Loucy (cell line): ENCODE measurements around the gene MARS2.

Experiments used
- H2AFZ ChIP-seq: fragments of 200-600 bp; sonication (generic); 2 replicates; pipeline ENCODE4 v1.6.0; 2016; ENCODE audit warnings: antibody characterized with exemption, mild to moderate bottlenecking, low read length, moderate library complexity
- H3F3A ChIP-seq: fragments of 200-600 bp; 2 replicates; pipeline ENCODE4 v1.6.0; 2016; ENCODE audit warnings: antibody characterized with exemption, low read depth, mild to moderate bottlenecking
- H3K27me3 ChIP-seq: fragments of 200-600 bp; sonication (generic); 2 replicates; pipeline ENCODE4 v1.6.1; 2014; ENCODE audit warnings: low read length, mild to moderate bottlenecking; ENCODE audit not compliant: insufficient read depth, poor library complexity, severe bottlenecking
- H3K36me3 ChIP-seq: fragments of 200-600 bp; sonication (generic); 2 replicates; pipeline ENCODE4 v1.6.1; 2016; ENCODE audit warnings: low read length; ENCODE audit not compliant: insufficient read depth
- H3K4me1 ChIP-seq: fragments of 200-600 bp; sonication (generic); 2 replicates; pipeline ENCODE4 v1.5.1; 2014; ENCODE audit warnings: low read length, mild to moderate bottlenecking; ENCODE audit not compliant: insufficient read depth, poor library complexity, severe bottlenecking
- H3K4me2 ChIP-seq: fragments of 200-600 bp; sonication (generic); 2 replicates; pipeline ENCODE4 v1.6.0; 2014; ENCODE audit warnings: antibody characterized with exemption, low read length, low read depth, mild to moderate bottlenecking; ENCODE audit not compliant: poor library complexity, severe bottlenecking
- H3K4me3 ChIP-seq: fragments of 200-600 bp; sonication (generic); 2 replicates; pipeline ENCODE4 v1.5.1; 2014; ENCODE audit warnings: low read length, mild to moderate bottlenecking, mixed read lengths; ENCODE audit not compliant: poor library complexity, severe bottlenecking
- H3K79me2 ChIP-seq: fragments of 200-600 bp; sonication (generic); 2 replicates; pipeline ENCODE4 v1.6.1; 2014; ENCODE audit warnings: low read length; ENCODE audit not compliant: insufficient read depth
- H3K9ac ChIP-seq: fragments of 200-600 bp; sonication (generic); 2 replicates; pipeline ENCODE4 v1.6.0; 2014; ENCODE audit warnings: mild to moderate bottlenecking, low read depth, low read length, moderate library complexity; ENCODE audit not compliant: poor library complexity, severe bottlenecking
- H3K9me2 ChIP-seq: fragments of 200-600 bp; sonication (generic); replicated peaks from 2 replicates; pipeline ENCODE4 v1.6.1; 2016; ENCODE audit warnings: low read depth, low read length, mixed read lengths
- H3K9me3 ChIP-seq: fragments of 200-600 bp; sonication (generic); 2 replicates; pipeline ENCODE4 v1.6.1; 2014; ENCODE audit warnings: mild to moderate bottlenecking, antibody characterized with exemption, low read length, low read depth; ENCODE audit not compliant: insufficient read depth
- H4K20me1 ChIP-seq: fragments of 200-600 bp; sonication (generic); 2 replicates; pipeline ENCODE4 v1.6.0; 2014; ENCODE audit warnings: antibody characterized with exemption, low read length, mild to moderate bottlenecking; ENCODE audit not compliant: insufficient read depth, poor library complexity, severe bottlenecking
- EZH2phosphoT487 ChIP-seq: fragments of 200-600 bp; IDR thresholded peaks from 2 replicates; pipeline ENCODE4 v1.6.1; 2018; ENCODE audit warnings: antibody characterized with exemption, mild to moderate bottlenecking, moderate library complexity, borderline replicate concordance
- TF ChIP-seq, protein P1 (sequence below): fragments of 200-600 bp; sonication (generic); conservative IDR thresholded peaks from 2 replicates; pipeline ENCODE4 v1.5.1; 2014; ENCODE audit warnings: mild to moderate bottlenecking, antibody characterized with exemption, low read length

MARS2 gene

DNA sequence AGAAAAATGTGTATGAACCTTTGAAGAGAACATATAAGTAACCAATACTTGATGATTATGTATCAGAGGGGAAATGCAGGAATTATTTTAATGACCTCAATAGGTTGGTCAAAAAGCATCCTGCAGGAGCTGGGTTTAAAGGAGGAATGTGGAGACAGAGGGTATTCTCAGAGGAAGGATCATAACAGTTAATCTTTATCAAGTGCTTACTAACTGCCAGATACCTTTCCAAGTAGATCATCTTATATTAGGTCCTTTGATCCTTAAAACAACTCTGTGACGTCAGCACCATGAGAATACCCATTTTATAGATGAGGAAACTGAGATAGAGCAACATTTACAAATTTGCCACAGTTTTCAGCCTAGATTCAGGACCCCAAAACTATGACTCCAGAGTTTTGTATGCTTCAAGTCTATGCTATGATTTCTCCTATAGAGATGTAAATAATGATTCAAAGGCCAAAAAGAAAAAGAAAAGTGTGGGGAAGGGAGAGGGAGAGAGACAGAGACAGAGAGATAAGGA, 32.7 kb upstream of the MARS2 start:
- Histone ChIP-seq H3K4me2 (no peak overlapping the region), H3K9ac (no peak overlapping the region), H3K79me2 (no peaks in the 10 kb centered on the region), H3K9me2 (no peaks in the 10 kb centered on the region), H3F3A (no peaks in the 10 kb centered on the region), H3K36me3 (no peaks in the 10 kb centered on the region), H3K4me3 (no peak overlapping the region), H2AFZ (no peak overlapping the region), H4K20me1 (no peaks in the 10 kb centered on the region), H3K4me1 (no peaks in the 10 kb centered on the region), H3K9me3 (no peaks in the 10 kb centered on the region), H3K27me3 (no peaks in the 10 kb centered on the region)
- no peak for TF ChIP-seq EZH2phosphoT487
- TF ChIP-seq, protein P1, sequence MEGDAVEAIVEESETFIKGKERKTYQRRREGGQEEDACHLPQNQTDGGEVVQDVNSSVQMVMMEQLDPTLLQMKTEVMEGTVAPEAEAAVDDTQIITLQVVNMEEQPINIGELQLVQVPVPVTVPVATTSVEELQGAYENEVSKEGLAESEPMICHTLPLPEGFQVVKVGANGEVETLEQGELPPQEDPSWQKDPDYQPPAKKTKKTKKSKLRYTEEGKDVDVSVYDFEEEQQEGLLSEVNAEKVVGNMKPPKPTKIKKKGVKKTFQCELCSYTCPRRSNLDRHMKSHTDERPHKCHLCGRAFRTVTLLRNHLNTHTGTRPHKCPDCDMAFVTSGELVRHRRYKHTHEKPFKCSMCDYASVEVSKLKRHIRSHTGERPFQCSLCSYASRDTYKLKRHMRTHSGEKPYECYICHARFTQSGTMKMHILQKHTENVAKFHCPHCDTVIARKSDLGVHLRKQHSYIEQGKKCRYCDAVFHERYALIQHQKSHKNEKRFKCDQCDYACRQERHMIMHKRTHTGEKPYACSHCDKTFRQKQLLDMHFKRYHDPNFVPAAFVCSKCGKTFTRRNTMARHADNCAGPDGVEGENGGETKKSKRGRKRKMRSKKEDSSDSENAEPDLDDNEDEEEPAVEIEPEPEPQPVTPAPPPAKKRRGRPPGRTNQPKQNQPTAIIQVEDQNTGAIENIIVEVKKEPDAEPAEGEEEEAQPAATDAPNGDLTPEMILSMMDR: no peak

DNA sequence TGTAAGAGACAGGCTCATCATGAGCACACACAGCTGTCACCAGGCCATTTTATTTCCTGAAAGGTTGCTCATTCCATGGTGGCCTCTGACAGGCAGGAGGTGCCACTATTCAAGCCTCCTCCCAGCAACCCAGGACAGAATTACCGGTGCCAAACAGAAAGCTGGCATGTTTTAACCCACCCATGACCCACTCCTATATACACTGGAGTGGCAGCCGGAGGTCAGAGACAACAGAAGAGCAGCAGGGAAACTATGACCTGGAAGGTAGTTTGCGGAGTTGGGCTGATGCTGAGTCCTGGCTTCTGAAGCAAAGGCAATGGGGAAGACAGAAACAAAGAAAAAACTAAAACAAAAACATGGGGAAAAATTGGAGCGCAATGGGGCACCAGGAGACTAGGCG, 32.1 kb upstream of the MARS2 start:
- Histone ChIP-seq H2AFZ (peak overlapping the region; percentile 64), H3K4me1 (no peaks in the 10 kb centered on the region), H4K20me1 (no peaks in the 10 kb centered on the region), H3K36me3 (no peaks in the 10 kb centered on the region), H3K4me2 (no peak overlapping the region), H3K9ac (no peak overlapping the region), H3K9me2 (no peaks in the 10 kb centered on the region), H3K9me3 (no peaks in the 10 kb centered on the region), H3K79me2 (no peaks in the 10 kb centered on the region), H3K4me3 (no peak overlapping the region), H3F3A (no peaks in the 10 kb centered on the region), H3K27me3 (no peaks in the 10 kb centered on the region)
- no peak for TF ChIP-seq EZH2phosphoT487
- TF ChIP-seq, protein P1: no peak

DNA sequence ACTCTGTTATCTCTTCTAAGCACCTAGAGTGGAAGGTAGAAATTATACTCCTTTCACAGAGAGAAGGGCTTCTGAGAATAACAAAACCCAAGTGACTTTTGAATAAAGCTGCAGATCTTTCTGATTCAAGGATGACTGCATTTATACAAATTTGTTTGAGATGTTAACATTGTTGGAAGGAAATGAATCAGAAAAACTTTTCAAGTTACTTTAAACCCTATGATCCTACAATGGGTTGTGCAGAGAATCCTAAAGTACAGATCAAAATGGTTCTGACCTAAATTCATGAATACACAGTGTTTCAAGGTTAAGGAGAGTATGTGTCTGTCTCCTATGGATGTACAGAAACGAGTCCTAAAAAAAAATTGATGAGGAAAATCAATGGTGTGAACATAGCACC, 31.6 kb upstream of the MARS2 start:
- H4K20me1 ChIP-seq: no peaks in the 10 kb centered on the region
- H3K9me3 ChIP-seq: no peaks in the 10 kb centered on the region
- H3K36me3 ChIP-seq: no peaks in the 10 kb centered on the region
- H3K79me2 ChIP-seq: no peaks in the 10 kb centered on the region
- H3K4me2 ChIP-seq: no peak overlapping the region
- H3K4me3 ChIP-seq: no peak overlapping the region
- H3K9me2 ChIP-seq: no peaks in the 10 kb centered on the region
- no peak for TF ChIP-seq EZH2phosphoT487
- no peaks in the 10 kb centered on the region for H3K27me3 ChIP-seq
- H3K4me1 ChIP-seq: no peaks in the 10 kb centered on the region
- peak overlapping the region; percentile 64; the same call in 1 of the 2 replicates for H2AFZ ChIP-seq
- no peaks in the 10 kb centered on the region for H3F3A ChIP-seq
- H3K9ac ChIP-seq: no peak overlapping the region

DNA sequence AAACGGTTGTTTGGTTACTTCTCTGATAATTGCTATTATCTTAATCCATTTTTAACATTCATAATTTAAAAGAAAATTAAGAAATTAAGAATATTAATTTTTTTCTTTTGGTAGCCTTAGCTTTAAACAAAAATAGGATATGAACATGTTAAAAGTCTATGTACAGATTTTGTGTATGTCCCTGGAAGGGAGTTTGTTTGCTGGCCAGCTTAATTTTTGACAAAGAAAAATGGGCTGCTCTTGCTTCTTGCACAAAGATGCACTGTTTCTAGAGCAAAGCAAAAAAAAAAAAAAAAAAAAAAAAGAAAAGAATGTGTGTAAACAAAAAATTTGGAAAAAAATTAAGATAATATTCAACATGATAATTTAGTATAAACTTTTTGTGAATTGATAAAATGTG, 31.1 kb upstream of the MARS2 start:
- no peak overlapping the region for H3K9ac ChIP-seq
- no peaks in the 10 kb centered on the region for H3K9me3 ChIP-seq
- H3K79me2 ChIP-seq: no peaks in the 10 kb centered on the region
- no peaks in the 10 kb centered on the region for H3K27me3 ChIP-seq
- TF ChIP-seq, protein P1: no peak
- TF ChIP-seq EZH2phosphoT487: no peak
- H3K4me2 ChIP-seq: no peak overlapping the region
- H3K4me1 ChIP-seq: no peaks in the 10 kb centered on the region
- no peaks in the 10 kb centered on the region for H4K20me1 ChIP-seq
- no peaks in the 10 kb centered on the region for H3F3A ChIP-seq
- no peak overlapping the region for H2AFZ ChIP-seq
- H3K36me3 ChIP-seq: no peaks in the 10 kb centered on the region
- no peak overlapping the region for H3K4me3 ChIP-seq
- no peaks in the 10 kb centered on the region for H3K9me2 ChIP-seq
